HUES6 (cell line): ENCODE data around the gene TTC39B.

Experiments
- H3K27ac ChIP-seq: 2 replicates; pipeline ENCODE4 v1.7.0; 2013; ENCODE audit warnings: low read depth, mild to moderate bottlenecking, low read length, inconsistent platforms
- H3K27me3 ChIP-seq: 2 replicates; pipeline ENCODE4 v1.6.1; 2013; ENCODE audit warnings: low read length; ENCODE audit not compliant: control insufficient read depth, insufficient read depth
- H3K36me3 ChIP-seq: 2 replicates; pipeline ENCODE4 v1.6.1; 2013; ENCODE audit warnings: low read length; ENCODE audit not compliant: control insufficient read depth, insufficient read depth
- H3K4me1 ChIP-seq: 2 replicates; pipeline ENCODE4 v1.6.1; 2013; ENCODE audit warnings: low read length; ENCODE audit not compliant: control insufficient read depth, insufficient read depth
- H3K4me3 ChIP-seq: 2 replicates; pipeline ENCODE4 v1.5.1; 2013; ENCODE audit warnings: low read depth, low read length
- H3K9ac ChIP-seq: one replicate; pipeline ENCODE4 v1.6.1; 2013; ENCODE audit warnings: mild to moderate bottlenecking, low read length
- H3K9me3 ChIP-seq: 2 replicates; pipeline ENCODE4 v1.6.1; 2013; ENCODE audit warnings: low read depth, low read length; ENCODE audit not compliant: control insufficient read depth, insufficient read depth

The TTC39B gene

GRCh38 chr9:15206903-15207696, 99.9 kb downstream of the TTC39B start:
- H3K9ac ChIP-seq, result no peak overlapping the region
- H3K9me3 ChIP-seq, result no peaks in the 10 kb centered on the region
- H3K27ac ChIP-seq, result no peak overlapping the region
- H3K27me3 ChIP-seq, result no peaks in the 10 kb centered on the region
- peaks cover 3% of the 10 kb centered on the region; the same call in 1 of the 2 replicates for H3K4me1 ChIP-seq
- H3K4me3 ChIP-seq, result no peak overlapping the region
- peaks cover 11% of the 10 kb centered on the region; the same call in 1 of the 2 replicates for H3K36me3 ChIP-seq

- Histone ChIP-seq H3K4me1 (no peaks in the 10 kb centered on the region), H3K36me3 (peaks cover 11% of the 10 kb centered on the region; the same call in 1 of the 2 replicates)
These were observed 101.2 kb downstream of the TTC39B start for GRCh38 chr9:15205632-15206420.

GRCh38 chr9:15203581-15203980, 103.4 kb downstream of the TTC39B start:
- H3K36me3 ChIP-seq, result peaks cover 5% of the 10 kb centered on the region; the same call in 1 of the 2 replicates
- no peak overlapping the region for H3K9ac ChIP-seq
- no peaks in the 10 kb centered on the region for H3K9me3 ChIP-seq
- H3K27me3 ChIP-seq, result no peaks in the 10 kb centered on the region
- no peak overlapping the region for H3K27ac ChIP-seq
- H3K4me1 ChIP-seq, result no peaks in the 10 kb centered on the region
- H3K4me3 ChIP-seq, result no peak overlapping the region

More at GRCh38 chr9:15205632-15206420, 101.2 kb downstream of the TTC39B start:
- Histone ChIP-seq H3K9ac (no peak overlapping the region), H3K27ac (no peak overlapping the region), H3K4me3 (no peak overlapping the region), H3K27me3 (no peaks in the 10 kb centered on the region), H3K9me3 (no peaks in the 10 kb centered on the region)

- Histone ChIP-seq H3K27me3 (no peaks in the 10 kb centered on the region), H3K9ac (no peak overlapping the region), H3K27ac (no peak overlapping the region), H3K4me3 (no peak overlapping the region), H3K9me3 (peaks cover 11% of the 10 kb centered on the region; the same call in 1 of the 2 replicates), H3K36me3 (peaks cover 15% of the 10 kb centered on the region), H3K4me1 (no peaks in the 10 kb centered on the region)
These were observed 106.9 kb downstream of the TTC39B start for GRCh38 chr9:15200111-15200510.

GRCh38 chr9:15192856-15193255, 114.2 kb downstream of the TTC39B start:
- H3K27ac ChIP-seq, result no peak overlapping the region
- H3K9ac ChIP-seq, result no peak overlapping the region
- peaks cover 12% of the 10 kb centered on the region; the same call in 1 of the 2 replicates for H3K9me3 ChIP-seq
- H3K27me3 ChIP-seq, result no peaks in the 10 kb centered on the region
- H3K36me3 ChIP-seq, result peaks cover 40% of the 10 kb centered on the region
- no peak overlapping the region for H3K4me3 ChIP-seq
- H3K4me1 ChIP-seq, result no peaks in the 10 kb centered on the region

GRCh38 chr9:15191378-15191777, 115.6 kb downstream of the TTC39B start:
- Histone ChIP-seq H3K36me3 (peaks cover 39% of the 10 kb centered on the region), H3K9me3 (peaks cover 11% of the 10 kb centered on the region; the same call in 1 of the 2 replicates), H3K4me3 (no peak overlapping the region), H3K4me1 (no peaks in the 10 kb centered on the region), H3K27me3 (no peaks in the 10 kb centered on the region), H3K27ac (no peak overlapping the region), H3K9ac (no peak overlapping the region)

- Histone ChIP-seq H3K36me3 (peaks cover 35% of the 10 kb centered on the region), H3K4me3 (no peak overlapping the region), H3K9me3 (no peaks in the 10 kb centered on the region)
These were observed 117.5 kb downstream of the TTC39B start for GRCh38 chr9:15189481-15189880.

GRCh38 chr9:15187589-15187988, 119.4 kb downstream of the TTC39B start:
- no peaks in the 10 kb centered on the region for H3K4me1 ChIP-seq
- no peak overlapping the region for H3K27ac ChIP-seq
- no peaks in the 10 kb centered on the region for H3K9me3 ChIP-seq
- no peak overlapping the region for H3K9ac ChIP-seq
- H3K27me3 ChIP-seq, result no peaks in the 10 kb centered on the region
- H3K36me3 ChIP-seq, result peaks cover 31% of the 10 kb centered on the region
- no peak overlapping the region for H3K4me3 ChIP-seq

More at GRCh38 chr9:15189481-15189880, 117.5 kb downstream of the TTC39B start:
- H3K27me3 ChIP-seq, result no peaks in the 10 kb centered on the region
- H3K4me1 ChIP-seq, result no peaks in the 10 kb centered on the region
- no peak overlapping the region for H3K9ac ChIP-seq
- no peak overlapping the region for H3K27ac ChIP-seq

GRCh38 chr9:15182730-15183129, 124.3 kb downstream of the TTC39B start:
- Histone ChIP-seq H3K4me1 (no peaks in the 10 kb centered on the region), H3K9me3 (no peaks in the 10 kb centered on the region), H3K36me3 (peaks cover 23% of the 10 kb centered on the region), H3K27me3 (no peaks in the 10 kb centered on the region), H3K27ac (no peak overlapping the region), H3K4me3 (no peak overlapping the region), H3K9ac (no peak overlapping the region)

GRCh38 chr9:15182101-15182551, 124.9 kb downstream of the TTC39B start:
- Histone ChIP-seq H3K27me3 (no peaks in the 10 kb centered on the region), H3K36me3 (peaks cover 21% of the 10 kb centered on the region), H3K9ac (no peak overlapping the region), H3K27ac (no peak overlapping the region), H3K4me1 (no peaks in the 10 kb centered on the region), H3K4me3 (no peak overlapping the region), H3K9me3 (no peaks in the 10 kb centered on the region)

- Histone ChIP-seq H3K9me3 (no peaks in the 10 kb centered on the region), H3K27me3 (no peaks in the 10 kb centered on the region), H3K4me3 (no peak overlapping the region), H3K27ac (no peak overlapping the region), H3K9ac (no peak overlapping the region), H3K36me3 (peaks cover 20% of the 10 kb centered on the region), H3K4me1 (no peaks in the 10 kb centered on the region)
These were observed 126.9 kb downstream of the TTC39B start for GRCh38 chr9:15180124-15180523.
